GM18861 (cell line): ENCODE data around the gene PPP1R27.
A peak's percentile ranks its signal among the peaks of the same experiment; 100 is the strongest.
"Not testable (repeated sequence)": the region's sequence is repeated elsewhere in the genome, so short reads cannot be mapped to it uniquely, and the experiment has no call there.

Experiments
- ATAC-seq: cut with Tn5 transposase; IDR thresholded peaks from one replicate; pipeline ENCODE4 v1.9.1; 2021; ENCODE audit not compliant: unreplicated experiment

Gene PPP1R27

DNA sequence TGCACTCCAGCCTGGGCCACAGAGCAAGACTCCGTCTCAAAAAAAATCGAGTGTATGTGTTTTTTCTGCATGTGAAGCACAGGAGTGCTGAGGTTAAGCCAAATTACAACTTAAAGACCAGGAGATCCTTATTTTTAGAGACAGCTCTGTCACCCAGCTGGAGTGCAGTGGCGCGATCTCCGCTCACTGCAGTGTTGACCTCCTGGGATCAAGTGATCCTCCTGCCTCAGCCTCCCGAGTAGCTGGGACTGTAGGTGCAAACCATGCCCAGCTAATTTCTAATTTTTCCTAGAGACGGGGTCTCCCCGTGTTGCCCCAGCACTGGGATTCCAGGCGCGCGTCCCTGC lies 7.5 kb upstream of the PPP1R27 start:
- no peak for ATAC-seq

DNA sequence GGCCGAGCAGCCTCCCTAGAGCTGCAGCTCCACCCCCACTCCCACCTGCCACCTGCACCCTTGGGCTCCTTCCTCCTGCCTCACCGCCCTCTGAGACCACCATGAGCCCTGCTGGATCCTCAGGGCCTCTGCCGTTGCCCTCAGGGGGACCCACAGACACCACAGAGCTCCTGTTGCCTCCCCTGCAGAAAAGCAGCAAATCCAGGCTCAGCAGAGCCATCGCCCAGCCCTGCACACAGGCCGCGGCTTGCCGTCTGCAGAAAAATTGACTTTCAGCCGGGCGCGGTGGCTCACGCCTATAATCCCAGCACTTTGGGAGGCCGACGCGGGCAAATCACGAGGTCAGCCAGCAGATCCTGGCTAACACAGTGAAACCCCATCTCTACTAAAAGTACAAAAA lies 7.0 kb upstream of the PPP1R27 start:
- no peak for ATAC-seq

DNA sequence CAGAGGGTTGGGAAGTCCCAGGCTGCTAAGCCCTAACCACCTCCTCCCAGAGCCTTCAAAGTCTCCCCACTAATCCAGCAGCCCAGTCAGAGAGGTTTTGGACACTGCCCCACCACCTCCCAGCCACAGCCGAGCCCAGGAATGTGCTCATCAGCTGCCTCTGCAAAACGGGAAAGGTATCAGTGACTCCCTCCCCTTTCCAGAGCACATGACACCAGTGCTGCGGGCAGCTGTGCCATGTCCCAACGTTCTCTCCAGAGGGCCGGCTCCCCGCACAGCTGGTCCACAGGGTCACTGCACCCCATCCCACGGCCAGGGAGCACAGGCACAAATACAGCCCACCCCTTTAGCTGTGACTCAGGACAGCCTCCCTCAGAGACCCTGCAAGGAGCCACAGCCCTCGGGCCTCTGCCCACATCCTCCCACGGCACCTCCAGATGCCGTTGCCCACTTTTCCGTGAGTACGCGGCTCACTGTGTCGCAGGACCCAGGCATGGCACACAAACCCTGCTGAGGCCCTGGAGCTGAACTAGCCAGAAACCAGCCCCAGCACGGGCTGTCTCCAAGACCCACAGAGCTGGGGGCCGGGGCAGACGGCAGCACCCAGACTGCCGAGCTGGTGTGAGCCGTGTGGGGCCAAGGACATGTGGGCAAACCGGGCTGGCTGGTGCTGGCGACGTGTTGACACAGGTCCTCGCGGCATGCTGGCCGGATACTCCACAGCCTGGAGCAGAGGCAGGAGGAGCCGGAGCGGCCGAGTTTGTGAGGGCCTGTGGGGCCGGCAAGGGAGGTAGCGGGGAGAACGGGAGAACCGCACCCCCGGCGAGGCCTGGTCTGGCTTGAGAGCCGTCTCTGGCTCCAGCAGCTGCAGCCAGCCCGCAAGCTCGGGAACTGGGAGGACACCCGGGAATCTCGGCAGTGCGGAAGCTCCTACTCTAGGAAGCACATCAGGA lies 6.3 kb upstream of the PPP1R27 start:
- no peak for ATAC-seq

DNA sequence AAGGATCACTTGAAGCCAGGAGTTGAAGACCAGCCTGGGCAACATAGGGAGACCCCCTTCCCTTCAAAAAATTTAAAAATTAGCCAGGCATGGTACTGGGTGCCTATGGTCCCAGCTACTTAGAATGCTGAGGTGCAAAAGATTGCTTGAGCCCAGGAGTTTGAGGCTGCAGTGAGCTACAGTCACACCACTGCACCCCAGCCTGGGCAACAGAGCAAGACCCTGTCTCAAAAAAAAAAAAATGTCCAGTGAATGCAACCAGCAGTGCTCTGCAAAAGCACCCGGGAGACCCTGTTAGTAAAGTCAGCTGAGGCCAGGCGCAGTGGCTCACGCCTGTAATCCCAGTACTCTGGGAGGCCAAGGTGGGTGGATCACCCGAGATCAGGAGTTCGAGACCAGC lies 5.2 kb upstream of the PPP1R27 start:
- ATAC-seq = not testable (repeated sequence)

DNA sequence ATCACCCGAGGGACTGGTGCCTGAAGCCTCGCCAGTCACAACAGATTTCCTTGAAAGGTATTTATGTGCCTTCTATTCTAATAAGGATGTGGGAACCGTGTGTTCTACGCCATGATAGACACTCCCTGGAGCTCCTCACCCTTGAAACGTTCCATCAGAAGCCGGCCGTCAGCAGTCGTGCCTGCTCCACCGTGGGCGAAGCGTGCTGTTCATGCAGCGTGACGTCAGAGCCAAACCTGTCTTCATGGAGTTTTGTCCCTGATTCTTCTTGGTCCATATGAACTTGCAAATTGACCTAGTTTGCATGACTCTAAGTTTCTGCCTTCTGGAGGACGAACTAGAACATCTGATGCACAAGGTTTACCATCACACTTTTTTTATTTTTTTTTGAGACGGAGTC lies 4.5 kb upstream of the PPP1R27 start:
- ATAC-seq = no peak

DNA sequence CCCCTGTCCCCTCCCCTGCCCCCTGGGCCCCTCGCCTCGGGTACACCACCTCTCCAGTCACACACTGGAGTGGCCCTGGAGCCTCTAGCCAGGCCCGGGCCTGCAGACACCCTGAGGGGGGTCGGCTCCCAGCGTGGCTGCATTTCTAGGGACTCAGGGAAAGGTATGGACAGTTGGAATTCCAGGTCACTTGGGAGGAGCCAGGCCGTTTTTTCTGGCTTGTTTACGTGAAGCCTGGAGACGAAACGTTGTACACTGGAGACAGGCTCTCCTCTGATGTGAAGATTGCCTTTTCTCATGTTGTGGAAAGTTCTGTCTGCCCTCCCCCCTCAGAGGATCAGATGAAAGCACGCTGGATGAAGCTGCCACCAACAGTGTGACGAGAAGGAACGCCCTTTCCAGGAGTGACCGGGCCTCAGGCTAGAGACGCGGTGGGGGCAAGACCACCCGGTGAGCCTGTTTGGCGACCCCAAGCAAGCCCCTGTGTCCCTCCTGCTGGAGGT lies 4.0 kb upstream of the PPP1R27 start:
- ATAC-seq = no peak

DNA sequence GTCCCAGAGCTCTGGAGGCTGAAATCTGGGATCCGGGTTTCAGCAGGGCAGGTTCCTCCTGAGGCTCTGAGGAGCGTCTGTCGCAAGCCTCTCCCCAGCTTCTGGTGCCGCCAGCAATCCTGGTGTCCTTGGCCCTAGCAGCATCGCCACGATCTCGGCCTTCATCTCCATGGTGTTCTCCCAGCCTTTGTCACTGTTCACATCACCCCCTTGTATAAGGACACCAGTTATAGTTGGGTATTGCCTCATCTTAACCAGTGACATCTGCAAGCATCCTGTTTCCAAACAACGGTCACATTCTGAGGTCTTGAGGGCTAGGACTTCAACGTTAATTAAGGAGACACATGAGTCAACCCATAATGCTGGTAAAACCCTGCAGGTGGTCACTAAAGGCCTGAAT lies 2.8 kb upstream of the PPP1R27 start:
- ATAC-seq = no peak

DNA sequence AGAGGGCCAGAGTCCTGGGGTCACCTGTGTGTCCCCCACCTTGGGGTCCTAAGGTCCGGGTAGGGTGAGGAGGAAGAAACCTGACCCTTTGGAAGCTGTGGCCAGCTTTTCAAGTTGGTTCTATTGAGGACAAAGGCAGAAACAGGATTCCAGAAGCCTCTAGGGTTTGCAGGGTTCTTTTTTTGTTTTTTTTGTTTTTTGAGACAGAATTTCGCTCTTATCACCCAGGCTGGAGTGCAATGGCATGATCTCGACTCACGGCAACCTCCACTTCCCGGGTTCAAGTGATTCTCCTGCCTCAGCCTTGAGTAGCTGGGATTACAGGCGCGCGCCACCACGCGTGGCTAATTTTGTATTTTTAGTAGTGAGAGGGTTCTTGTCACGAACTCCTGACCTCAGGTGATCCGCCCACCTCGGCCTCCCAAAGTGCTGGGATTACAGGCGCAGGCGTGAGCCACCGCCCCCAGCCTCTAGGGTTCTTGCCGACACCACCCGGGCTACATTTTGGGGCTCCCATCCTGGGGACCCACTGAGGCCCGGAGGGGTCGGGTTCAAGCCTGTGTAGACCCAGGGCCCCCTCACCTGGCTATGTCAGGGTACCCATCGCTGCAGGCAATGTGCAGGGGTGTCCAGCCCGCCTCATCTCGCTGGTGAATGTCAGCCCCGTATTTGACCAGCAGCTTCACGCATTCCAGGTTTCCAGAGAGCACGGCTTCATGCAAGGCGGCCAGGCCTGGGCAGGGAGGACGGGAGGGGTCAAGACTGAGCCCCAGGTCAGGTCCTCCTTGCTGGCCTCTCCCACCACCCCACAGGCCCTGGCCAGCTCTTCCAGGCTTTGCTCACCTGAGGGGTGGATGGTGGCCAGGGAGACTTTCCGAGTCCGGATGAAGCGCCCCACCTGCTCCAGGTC lies 674 bp downstream of the PPP1R27 start:
- no peak for ATAC-seq

DNA sequence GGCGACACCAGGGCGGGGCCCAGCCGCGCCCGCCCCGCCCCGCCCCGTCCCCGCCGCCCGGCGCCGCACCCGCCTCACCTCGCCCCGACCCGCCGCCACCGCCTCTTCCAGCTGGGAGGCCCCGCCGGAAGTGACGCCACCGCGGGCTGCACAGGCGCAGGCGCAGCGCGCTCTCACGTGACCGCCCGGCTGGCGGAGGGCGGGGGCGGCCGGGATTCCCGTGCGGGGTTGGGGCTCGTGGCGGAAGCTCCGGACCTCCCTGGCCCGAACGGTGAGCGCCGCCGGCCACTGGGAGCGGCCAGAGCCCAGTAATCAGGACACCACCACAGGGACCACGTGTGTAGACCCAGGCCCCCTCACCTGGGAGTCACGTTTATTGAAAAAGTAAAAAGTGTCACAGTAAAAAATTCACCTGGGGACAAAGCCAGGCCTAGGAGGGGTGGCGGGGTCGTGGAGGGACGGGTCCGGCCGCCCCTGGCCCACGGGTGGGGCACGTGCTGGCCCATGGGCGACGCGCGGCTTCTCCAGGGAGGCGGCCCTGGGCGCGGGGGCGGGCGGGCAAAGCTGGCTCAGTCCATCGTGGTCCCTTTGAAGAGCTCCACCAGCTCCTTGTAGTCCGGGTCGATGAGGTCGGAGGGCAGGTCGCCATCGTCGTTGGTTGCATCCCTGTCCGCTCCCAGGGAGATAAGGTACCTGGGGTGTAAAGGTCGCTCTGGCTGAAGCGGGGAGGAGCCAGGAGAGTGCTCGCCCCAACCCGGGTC lies 1.5 kb downstream of the PPP1R27 start, which contains the start of gene MCRIP1:
Gene MCRIP1 (minus strand): TSS at position 132 of the 761 bp plus-strand sequence. CDS start 8,785 bp downstream, outside the sequence.
- peak; percentile 65 for ATAC-seq

DNA sequence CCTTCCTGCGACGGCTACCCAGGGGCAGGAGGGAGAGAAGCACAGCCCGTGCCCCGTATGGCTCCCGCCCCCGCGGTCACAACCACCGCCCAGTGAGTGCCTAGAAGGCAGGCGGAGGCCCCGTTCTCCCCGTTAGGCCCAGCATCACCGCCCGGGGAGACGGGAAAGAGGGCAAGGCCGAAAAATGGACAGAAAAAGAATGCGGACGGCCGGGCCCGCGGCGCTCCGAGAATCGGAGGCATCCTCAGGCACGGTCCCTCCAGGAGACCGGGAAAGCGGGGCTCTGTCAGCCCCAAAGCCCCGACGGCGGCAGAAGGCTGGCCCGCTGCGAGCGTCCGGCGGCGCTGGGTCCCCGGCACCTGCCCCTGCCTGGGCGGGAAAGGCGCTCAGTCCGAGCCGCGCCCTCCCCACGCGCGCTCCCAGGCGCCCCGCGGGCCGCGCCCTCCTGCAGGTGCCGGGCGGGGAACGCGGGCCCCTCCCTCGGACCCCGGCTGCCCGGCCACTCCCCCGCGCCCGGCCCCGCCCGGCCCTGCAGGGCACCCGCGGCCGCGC lies 2.2 kb downstream of the PPP1R27 start:
- peak; percentile 41 for ATAC-seq

DNA sequence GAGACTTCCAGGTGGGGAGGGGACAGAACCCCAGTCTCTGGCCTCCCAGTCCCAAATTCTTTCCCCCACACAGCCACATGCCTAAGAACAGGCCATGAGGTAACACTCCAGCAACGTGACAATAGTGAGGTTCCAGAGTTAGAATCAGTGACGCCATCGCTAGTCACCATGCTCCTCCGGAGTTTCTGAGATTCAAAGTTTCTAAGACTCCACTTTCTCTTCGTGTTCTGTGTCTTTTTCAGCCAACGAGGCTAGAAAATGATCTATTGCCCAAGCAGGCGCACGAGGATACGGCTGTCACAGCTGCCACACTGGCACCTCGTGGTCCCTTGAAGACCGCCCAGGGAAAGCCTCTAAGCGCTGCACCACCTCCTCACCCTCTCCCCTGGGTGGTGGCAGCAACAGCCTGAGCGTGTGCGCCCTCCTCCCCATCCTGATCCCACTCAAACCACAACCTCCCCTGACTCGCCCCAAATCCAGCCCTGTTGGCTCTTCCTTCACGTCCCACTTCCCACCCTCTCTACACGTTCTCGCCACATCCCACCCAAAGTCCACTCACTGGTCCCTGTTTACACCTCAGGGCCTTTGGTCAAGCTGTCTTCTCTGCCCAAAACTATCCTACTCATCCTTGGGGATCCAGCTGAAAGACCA lies 2.8 kb downstream of the PPP1R27 start:
- ATAC-seq = no peak

DNA sequence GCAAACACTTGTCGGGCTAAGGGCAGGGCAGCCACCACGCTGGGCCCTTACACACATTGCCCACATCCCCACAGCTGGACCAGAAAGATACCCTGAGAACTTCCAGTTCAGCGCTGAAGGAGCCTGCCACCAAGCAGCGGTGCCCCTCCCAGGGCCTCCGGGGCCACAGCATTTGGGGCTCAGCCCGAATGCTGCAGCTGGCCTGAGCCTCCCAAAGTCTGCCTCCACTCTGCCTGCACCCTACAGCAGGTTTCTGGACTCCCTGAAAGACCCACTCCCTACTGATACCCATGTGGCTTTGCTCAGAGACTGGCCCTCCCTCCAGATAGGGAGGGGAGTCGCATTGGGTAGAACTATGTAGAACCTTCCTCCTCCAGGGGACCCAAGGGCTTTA lies 3.3 kb downstream of the PPP1R27 start:
- no peak for ATAC-seq

DNA sequence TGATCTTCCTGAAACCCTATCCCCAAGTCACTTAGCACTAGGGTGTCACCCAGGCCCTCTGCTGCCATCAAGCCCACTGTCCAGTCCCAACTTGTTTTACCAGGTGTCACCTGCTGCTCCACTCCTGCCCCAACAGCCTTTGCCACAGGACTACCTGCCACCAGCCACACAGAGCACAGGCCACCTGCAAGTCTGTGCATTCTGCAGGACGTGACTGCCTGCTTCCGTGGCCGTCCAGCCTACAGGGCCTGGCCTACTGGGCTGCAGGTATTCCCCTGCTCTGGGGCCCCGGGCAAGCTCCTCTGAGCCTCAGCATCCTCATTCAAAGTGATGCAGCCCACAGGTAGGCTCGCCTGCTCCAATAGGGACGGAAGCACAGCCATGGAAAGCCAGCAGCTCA lies 5.0 kb downstream of the PPP1R27 start:
- no peak for ATAC-seq

DNA sequence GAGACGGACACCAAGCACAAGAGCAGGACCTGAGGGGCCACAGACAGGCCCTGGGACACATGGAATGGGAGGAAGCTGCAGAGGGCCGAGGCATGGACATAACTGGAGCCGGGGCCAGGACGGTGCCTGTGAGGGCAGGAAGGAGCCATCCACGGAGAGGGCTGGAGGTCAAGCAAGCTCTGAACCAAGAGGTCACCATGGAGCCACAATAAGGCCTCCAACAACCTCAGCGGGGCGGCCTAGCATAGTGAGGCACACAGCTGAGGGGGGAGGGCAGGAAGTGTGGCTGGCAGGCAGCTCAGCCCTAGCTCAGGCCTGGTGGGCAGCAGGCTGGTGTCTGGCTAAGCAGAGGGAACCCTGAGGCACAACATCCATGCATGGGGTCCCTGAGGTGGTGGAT lies 6.2 kb downstream of the PPP1R27 start:
- ATAC-seq = no peak

DNA sequence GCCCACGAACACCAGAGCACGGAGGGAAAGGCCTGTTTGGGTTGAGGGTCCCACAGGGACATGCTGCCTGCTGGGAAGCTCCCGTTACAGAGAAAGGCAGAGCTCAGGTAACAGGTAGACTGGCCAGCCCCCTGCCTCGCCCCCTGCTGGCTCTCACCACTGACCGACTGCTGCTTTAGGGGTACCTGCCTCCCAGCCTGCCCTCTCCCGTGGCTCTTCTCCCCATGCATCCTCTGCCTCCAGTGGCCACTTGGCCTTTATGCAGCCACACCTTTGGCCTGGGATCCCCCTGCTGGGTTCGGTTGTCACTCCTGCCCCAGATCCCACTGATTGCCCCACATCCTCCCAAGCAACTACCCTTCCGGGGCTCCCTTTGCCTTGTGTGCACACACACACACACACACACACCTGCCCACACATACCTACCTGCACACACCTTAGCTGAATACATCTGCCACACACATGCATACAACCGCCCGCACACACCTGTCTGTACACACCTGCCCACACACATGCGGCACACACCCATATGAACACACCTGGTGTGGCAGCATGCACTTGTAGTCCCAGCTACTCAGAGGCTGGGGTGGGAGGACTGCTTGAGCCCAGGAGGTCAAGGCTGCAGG lies 8.9 kb downstream of the PPP1R27 start:
- no peak for ATAC-seq

DNA sequence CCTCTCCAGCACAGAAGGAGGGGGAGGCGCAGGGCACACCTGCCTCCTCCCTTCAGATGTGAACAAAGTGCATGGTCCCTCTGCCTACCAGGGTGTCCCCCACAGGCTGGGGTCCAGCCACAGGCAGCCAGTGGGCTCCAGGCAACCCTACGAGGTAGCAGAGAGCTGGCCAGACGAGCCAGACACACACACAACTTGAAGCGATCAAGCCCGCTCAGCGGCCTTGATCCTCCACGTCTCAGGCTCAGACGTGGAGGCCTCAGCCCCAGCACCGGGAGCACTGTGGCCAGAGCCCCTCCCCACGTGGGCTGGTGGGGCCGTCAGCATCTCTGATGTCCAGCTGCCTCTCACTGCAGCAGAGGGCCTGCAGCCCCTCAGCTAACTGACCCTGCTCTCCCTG lies 10.3 kb downstream of the PPP1R27 start:
- ATAC-seq = no peak

DNA sequence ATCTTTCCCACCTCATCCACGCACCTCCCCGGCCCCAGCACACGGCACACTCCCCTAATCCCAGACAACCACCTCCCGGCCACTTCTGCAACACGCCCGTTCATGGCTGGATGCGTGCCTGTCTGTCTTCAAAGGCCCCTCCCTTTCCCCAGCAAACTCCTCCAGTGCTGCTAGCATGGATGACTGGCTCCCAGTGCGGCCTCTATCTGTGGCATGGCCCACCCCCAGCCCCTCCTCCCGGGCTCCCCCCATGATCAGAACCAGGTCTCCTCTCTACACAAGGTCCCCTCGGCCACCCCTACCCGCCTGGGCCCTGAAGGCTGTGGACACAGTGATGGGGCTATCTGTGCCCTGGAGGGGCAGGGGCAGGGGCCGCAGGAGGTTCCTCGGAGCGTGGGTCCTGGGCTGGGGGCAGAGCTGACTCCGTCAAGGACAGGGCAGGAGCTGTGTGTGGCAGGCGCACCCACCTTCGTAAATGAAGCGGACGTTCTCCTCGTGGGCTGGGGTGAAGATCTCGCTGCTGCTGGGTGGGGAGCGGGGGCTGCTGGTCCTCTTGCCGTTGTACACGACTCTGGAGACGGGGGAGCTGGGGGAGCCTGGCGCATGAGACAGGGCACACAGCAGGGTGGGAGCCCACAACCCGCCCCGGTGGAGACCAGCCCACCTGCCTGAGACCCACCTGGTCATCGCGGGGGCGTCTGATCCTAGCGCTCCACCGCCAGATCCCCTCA lies 10.9 kb downstream of the PPP1R27 start:
- no peak for ATAC-seq

DNA sequence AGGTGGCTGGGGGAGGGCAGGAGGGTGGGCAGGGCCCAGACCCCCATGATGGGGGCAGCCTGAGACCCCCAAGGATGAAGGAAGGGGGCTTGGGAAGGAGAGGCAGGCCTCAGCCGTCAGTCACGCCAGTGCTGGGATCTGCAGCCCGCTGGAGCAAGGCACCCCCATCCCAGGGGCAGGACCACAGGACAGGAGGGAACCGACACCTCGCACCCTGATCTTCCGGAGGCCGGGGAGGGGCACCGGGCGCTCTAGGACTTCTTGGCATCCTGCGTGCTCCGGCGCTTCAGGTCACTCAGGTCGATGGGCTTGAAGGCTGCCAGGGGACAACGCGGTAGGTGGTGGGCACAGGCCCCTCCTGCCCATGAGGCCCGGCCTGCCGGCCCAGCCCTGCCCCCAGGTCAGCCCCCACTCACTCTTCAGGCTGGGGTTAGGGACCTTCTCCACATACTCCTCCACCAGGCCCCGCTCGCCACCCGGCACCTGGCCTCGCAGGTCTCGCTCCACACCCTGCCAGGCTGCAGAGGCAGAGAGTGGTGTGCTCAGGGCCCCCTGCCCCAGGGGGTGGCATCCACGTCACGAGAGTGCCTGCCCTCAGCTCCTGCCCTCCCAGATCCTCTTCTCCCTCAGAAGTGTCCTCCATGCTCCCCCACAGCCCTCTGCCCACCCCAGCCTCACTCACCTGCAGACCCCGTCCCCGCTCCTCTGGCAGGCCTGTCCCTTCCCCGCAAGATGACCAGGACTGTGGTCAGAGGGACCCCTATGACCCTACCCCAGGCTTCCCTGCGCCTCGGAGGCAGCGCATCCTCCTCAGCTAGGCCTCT lies 11.6 kb downstream of the PPP1R27 start:
- ATAC-seq = no peak
